Neural cell (in vitro differentiated cells): ENCODE data around the gene ZFPM1. TPM values are rescaled to one million over a fixed set of nuclear protein-coding genes. Genes with fewer than 3 reads are reported as not detected.

Experiments
- H2AFZ ChIP-seq: fragments of 200-600, 300-800 bp; sonication (generic), shearing (Covaris generic); 2 replicates; pipeline ENCODE4 v1.6.0; 2014; ENCODE audit warnings: low read depth, mild to moderate bottlenecking, antibody characterized with exemption, low read length, moderate library complexity
- H3F3A ChIP-seq: fragments of 200-600 bp; shearing (Covaris generic); 2 replicates; pipeline ENCODE4 v1.6.1; 2016; ENCODE audit warnings: mild to moderate bottlenecking, moderate library complexity, mixed read lengths, antibody characterized with exemption, low read length; ENCODE audit not compliant: insufficient read depth, poor library complexity, severe bottlenecking
- H3K27ac ChIP-seq: fragments of 200-600, 300-800 bp; sonication (generic), shearing (Covaris generic); 2 replicates; pipeline ENCODE4 v1.5.1; 2014; ENCODE audit warnings: mild to moderate bottlenecking, low read length, moderate library complexity
- H3K27me3 ChIP-seq: fragments of 300-800, 200-600 bp; sonication (generic), shearing (Covaris generic); 2 replicates; pipeline ENCODE4 v1.6.0; 2014; ENCODE audit warnings: mild to moderate bottlenecking, low read depth, low read length, moderate library complexity; ENCODE audit not compliant: insufficient read depth
- H3K36me3 ChIP-seq: fragments of 300-800, 200-600 bp; sonication (generic), shearing (Covaris generic); 2 replicates; pipeline ENCODE4 v1.5.1; 2014; ENCODE audit warnings: mild to moderate bottlenecking, antibody characterized with exemption, low read length, moderate library complexity; ENCODE audit not compliant: insufficient read depth
- H3K4me2 ChIP-seq: fragments of 300-800, 200-600 bp; sonication (generic), shearing (Covaris generic); 2 replicates; pipeline ENCODE4 v1.6.0; 2014; ENCODE audit warnings: mild to moderate bottlenecking, low read length
- H3K4me3 ChIP-seq: fragments of 300-800, 200-600 bp; sonication (generic), shearing (Covaris generic); 2 replicates; pipeline ENCODE4 v1.5.1; 2014; ENCODE audit warnings: mild to moderate bottlenecking, low read length, moderate library complexity
- H3K79me2 ChIP-seq: fragments of 200-600 bp; shearing (Covaris generic); replicated peaks from 2 replicates; pipeline ENCODE4 v1.6.0; 2014; ENCODE audit warnings: mild to moderate bottlenecking, low read length, moderate library complexity; ENCODE audit not compliant: insufficient read depth
- H3K9ac ChIP-seq: fragments of 300-800, 200-600 bp; sonication (generic), shearing (Covaris generic); 2 replicates; pipeline ENCODE4 v1.6.1; 2016; ENCODE audit warnings: mild to moderate bottlenecking, low read length, mixed read lengths
- H3K9me2 ChIP-seq: fragments of 200-600 bp; shearing (Covaris generic); 2 replicates; pipeline ENCODE4 v1.6.1; 2016; ENCODE audit warnings: mild to moderate bottlenecking, low read length, mixed read lengths; ENCODE audit not compliant: insufficient read depth
- H3K9me3 ChIP-seq: fragments of 200-600, 300-800 bp; sonication (generic), shearing (Covaris generic); 2 replicates; pipeline ENCODE4 v1.6.1; 2016; ENCODE audit warnings: mild to moderate bottlenecking, mixed run types, low read length, moderate library complexity, mixed read lengths
- H4K20me1 ChIP-seq: fragments of 200-600 bp; shearing (Covaris generic); 2 replicates; pipeline ENCODE4 v1.6.1; 2016; ENCODE audit warnings: mild to moderate bottlenecking, mixed run types; ENCODE audit not compliant: insufficient read depth
- EP300 ChIP-seq: fragments of 450-650 bp; conservative IDR thresholded peaks from 2 replicates; pipeline ENCODE4 v1.6.1; 2014; ENCODE audit warnings: antibody characterized with exemption, mild to moderate bottlenecking, moderate library complexity; ENCODE audit not compliant: poor library complexity, severe bottlenecking
- EZH2 ChIP-seq: fragments of 200-600, 300-800 bp; shearing (Covaris generic), sonication (generic); IDR thresholded peaks from 2 replicates; pipeline ENCODE4 v1.6.1; 2014; ENCODE audit warnings: antibody characterized with exemption, low read length, borderline replicate concordance, mild to moderate bottlenecking; ENCODE audit not compliant: insufficient read depth, poor library complexity, severe bottlenecking
- MXI1 ChIP-seq: fragments of 450-650 bp; conservative IDR thresholded peaks from 2 replicates; pipeline ENCODE4 v1.6.1; 2014; ENCODE audit warnings: antibody characterized with exemption, mild to moderate bottlenecking; ENCODE audit not compliant: poor library complexity, severe bottlenecking
- POLR2AphosphoS5 ChIP-seq: IDR thresholded peaks from 2 replicates; pipeline ENCODE4 v1.6.1; 2012
- RAD21 ChIP-seq: fragments of 450-650 bp; conservative IDR thresholded peaks from 2 replicates; pipeline ENCODE4 v1.6.1; 2014; ENCODE audit warnings: antibody characterized with exemption, mild to moderate bottlenecking, moderate library complexity
- REST ChIP-seq: IDR thresholded peaks from 2 replicates; pipeline ENCODE4 v1.6.1; 2012; ENCODE audit warnings: borderline replicate concordance
- SMC3 ChIP-seq: fragments of 450-650 bp; conservative IDR thresholded peaks from 2 replicates; pipeline ENCODE4 v1.6.1; 2014; ENCODE audit warnings: antibody characterized with exemption, mild to moderate bottlenecking, moderate library complexity; ENCODE audit not compliant: poor library complexity
- TAF1 ChIP-seq: IDR thresholded peaks from 2 replicates; pipeline ENCODE4 v1.6.1; 2012; ENCODE audit warnings: low read depth
- polyA plus RNA-seq: library from polyadenylated mRNA; depleted of rRNA; stranded (reverse); fragments of >200 nt; gene quantifications from 2 replicates; pipeline ENCODE4 v1.2.3, GENCODE V29; 2014
- TF ChIP-seq, protein P1 (sequence below): fragments of 450-650 bp; IDR thresholded peaks from 2 replicates; pipeline ENCODE4 v1.5.1; 2014; ENCODE audit warnings: antibody characterized with exemption, mild to moderate bottlenecking, moderate library complexity; ENCODE audit not compliant: poor library complexity, severe bottlenecking

Gene ZFPM1
- polyA plus RNA-seq, 1 donor from 2014 or later = 0.41 TPM

- no peak overlapping the region for H3K27ac ChIP-seq
- H3K36me3 ChIP-seq = no peaks in the 10 kb centered on the region
- no peaks in the 10 kb centered on the region for H4K20me1 ChIP-seq
- TF ChIP-seq SMC3 = no peak
- no peak for TF ChIP-seq TAF1
- no peak for TF ChIP-seq POLR2AphosphoS5
- no peak for TF ChIP-seq MXI1
- no peak for TF ChIP-seq REST
- no peak for TF ChIP-seq EP300
- TF ChIP-seq, protein P1, sequence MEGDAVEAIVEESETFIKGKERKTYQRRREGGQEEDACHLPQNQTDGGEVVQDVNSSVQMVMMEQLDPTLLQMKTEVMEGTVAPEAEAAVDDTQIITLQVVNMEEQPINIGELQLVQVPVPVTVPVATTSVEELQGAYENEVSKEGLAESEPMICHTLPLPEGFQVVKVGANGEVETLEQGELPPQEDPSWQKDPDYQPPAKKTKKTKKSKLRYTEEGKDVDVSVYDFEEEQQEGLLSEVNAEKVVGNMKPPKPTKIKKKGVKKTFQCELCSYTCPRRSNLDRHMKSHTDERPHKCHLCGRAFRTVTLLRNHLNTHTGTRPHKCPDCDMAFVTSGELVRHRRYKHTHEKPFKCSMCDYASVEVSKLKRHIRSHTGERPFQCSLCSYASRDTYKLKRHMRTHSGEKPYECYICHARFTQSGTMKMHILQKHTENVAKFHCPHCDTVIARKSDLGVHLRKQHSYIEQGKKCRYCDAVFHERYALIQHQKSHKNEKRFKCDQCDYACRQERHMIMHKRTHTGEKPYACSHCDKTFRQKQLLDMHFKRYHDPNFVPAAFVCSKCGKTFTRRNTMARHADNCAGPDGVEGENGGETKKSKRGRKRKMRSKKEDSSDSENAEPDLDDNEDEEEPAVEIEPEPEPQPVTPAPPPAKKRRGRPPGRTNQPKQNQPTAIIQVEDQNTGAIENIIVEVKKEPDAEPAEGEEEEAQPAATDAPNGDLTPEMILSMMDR = no peak
- H3K9me3 ChIP-seq = no peaks in the 10 kb centered on the region
- no peaks in the 10 kb centered on the region for H3F3A ChIP-seq
- H3K9me2 ChIP-seq = no peaks in the 10 kb centered on the region
- no peak overlapping the region for H3K4me2 ChIP-seq
- H2AFZ ChIP-seq = no peak overlapping the region
- H3K27me3 ChIP-seq = peaks cover 15% of the 10 kb centered on the region
- H3K79me2 ChIP-seq = no peaks in the 10 kb centered on the region
- H3K4me3 ChIP-seq = no peak overlapping the region
- no peak overlapping the region for H3K9ac ChIP-seq
Observed at GRCh38 chr16:88552166-88552565, 99.1 kb downstream of the ZFPM1 start.

DNA sequence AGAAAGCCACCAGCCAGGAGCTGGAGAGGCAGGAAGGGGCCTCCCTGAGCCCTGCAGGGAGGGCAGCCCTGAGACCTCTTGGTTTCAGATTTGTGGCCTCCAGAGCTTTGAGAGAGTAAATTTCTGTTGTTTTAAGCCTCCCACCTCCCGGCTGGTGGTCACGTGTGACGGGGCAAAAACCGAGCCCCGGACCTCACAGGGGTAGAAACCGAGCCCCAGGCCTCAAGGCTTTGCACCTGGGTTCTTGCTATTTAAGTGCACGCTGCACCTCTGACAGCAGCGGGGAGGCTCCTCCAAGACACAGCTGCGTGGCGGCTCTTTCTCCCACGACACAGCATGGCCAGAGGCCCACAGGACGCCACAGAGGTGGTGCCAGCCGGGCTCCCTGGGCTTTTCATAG, 99.7 kb downstream of the ZFPM1 start:
- Histone ChIP-seq H3K27ac (no peak overlapping the region), H3K36me3 (no peaks in the 10 kb centered on the region), H3F3A (no peaks in the 10 kb centered on the region), H3K9me2 (no peaks in the 10 kb centered on the region), H3K4me2 (no peak overlapping the region), H3K9ac (no peak overlapping the region), H3K27me3 (peaks cover 14% of the 10 kb centered on the region), H2AFZ (no peak overlapping the region), H3K9me3 (no peaks in the 10 kb centered on the region), H3K4me3 (no peak overlapping the region), H3K79me2 (no peaks in the 10 kb centered on the region), H4K20me1 (no peaks in the 10 kb centered on the region)
- TF ChIP-seq, protein P1 = no peak
- TF ChIP-seq EP300 = no peak
- TF ChIP-seq REST = no peak
- no peak for TF ChIP-seq EZH2
- TF ChIP-seq RAD21 = no peak
- TF ChIP-seq POLR2AphosphoS5 = no peak
- TF ChIP-seq TAF1 = no peak
- no peak for TF ChIP-seq MXI1
